Esophagus muscularis mucosa (tissue), 4 donors: ENCODE results near the gene DGKB. TPM values are rescaled to one million over a fixed set of nuclear protein-coding genes. Genes with fewer than 3 reads are reported as not detected.

Experiments
- DNase-seq: peaks from one replicate; pipeline ENCODE4 v3.0.0-alpha.2; 2017; ENCODE audit errors: extremely low spot score
- H3K27ac ChIP-seq, 4 donors: fragments of 200-600 bp; sonication (generic); replicated peaks in 1 of 4; 1 replicate in 3 of 4; 2 replicates in 1 of 4; pipeline ENCODE4 v1.5.1; 2016 to 2019; ENCODE audit warnings: mild to moderate bottlenecking in 1 of 4
- H3K27me3 ChIP-seq, 4 donors: fragments of 200-600 bp; sonication (generic); one replicate each; pipeline versions ENCODE4 v1.5.1 to v1.6.0; 2016 to 2019
- H3K36me3 ChIP-seq, 4 donors: fragments of 200-600 bp; sonication (generic); one replicate each; pipeline ENCODE4 v1.5.1; 2016 to 2019
- H3K4me1 ChIP-seq, 4 donors: fragments of 200-600 bp; sonication (generic); one replicate each; pipeline ENCODE4 v1.5.1; 2016 to 2019
- H3K4me3 ChIP-seq, 4 donors: fragments of 200-600 bp; sonication (generic); 1 replicate in 2 of 4; 2 replicates in 2 of 4; pipeline ENCODE4 v1.5.1; 2016 to 2019; ENCODE audit warnings: mild to moderate bottlenecking in 4 of 4, moderate library complexity in 1 of 4
- H3K9me3 ChIP-seq, 4 donors: fragments of 200-600 bp; sonication (generic); 1 replicate in 3 of 4; 2 replicates in 1 of 4; pipeline ENCODE4 v1.5.1; 2016 to 2019
- EP300 ChIP-seq: sonication (generic); formaldehyde crosslinking; IDR thresholded peaks from one replicate; pipeline ENCODE4 v1.6.1; 2017; ENCODE audit warnings: antibody characterized with exemption
- POLR2A ChIP-seq: fragments of 450-650 bp; IDR thresholded peaks from one replicate; pipeline ENCODE4 v1.6.1; 2017; ENCODE audit warnings: antibody characterized with exemption, moderate library complexity, mild to moderate bottlenecking, low read depth
- POLR2AphosphoS5 ChIP-seq, 2 donors: sonication (generic); formaldehyde crosslinking; IDR thresholded peaks; one replicate each; pipeline ENCODE4 v1.6.1; 2017; ENCODE audit warnings: antibody characterized with exemption in 2 of 2
- WGBS: methylation state at CpG from one replicate; pipeline ENCODE4 v1.1.5; 2018; 5-methylcytosine and 5-hydroxymethylcytosine counted together
- intact Hi-C: fragments of 100-400 bp; cut with DNase I; formaldehyde crosslinking; loops from one replicate; pipeline ENCODE4 v1.15.1; 2023
- total RNA-seq, 4 donors: library from RNA; depleted of rRNA; stranded (reverse); fragments of >200 nt; gene quantifications; one replicate each; pipeline versions ENCODE4 v1.1.0 to v1.2.1, GENCODE V29; 2016
- TF ChIP-seq, protein P1 (sequence below), 3 experiments: fragments of 200-600 bp in 2 of 3; fragments of 450-650 bp in 1 of 3; sonication (generic) in 2 of 3; IDR thresholded peaks; one replicate each; pipeline ENCODE4 v1.5.1; 2017 to 2019; ENCODE audit warnings: antibody characterized with exemption in 3 of 3, mild to moderate bottlenecking in 2 of 3, moderate library complexity in 1 of 3

DGKB gene
- total RNA-seq, 4 donors from 2014 or later, result 10.4 to 18.5 (median 16.0) TPM

DNA sequence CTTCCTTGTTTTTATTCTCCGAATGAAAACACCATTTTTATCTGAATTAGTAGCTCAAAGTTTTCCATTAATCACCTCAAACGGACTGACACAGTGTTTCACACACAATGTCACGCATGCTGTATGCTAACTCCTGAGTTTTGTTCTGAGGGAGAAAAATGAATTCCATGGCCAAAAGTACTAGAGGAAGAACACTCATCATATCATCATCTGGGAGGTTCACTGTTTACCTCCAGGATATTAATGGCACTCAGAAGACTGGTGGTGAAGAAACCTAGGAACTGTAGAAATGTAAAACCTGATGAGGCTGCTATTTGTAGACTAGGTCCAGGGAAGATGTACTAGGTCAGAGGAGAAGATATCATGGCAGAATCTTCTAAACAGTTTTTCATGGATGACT is 517.5 kb downstream of the DGKB start:
- Histone ChIP-seq H3K9me3 (no peaks in the 10 kb centered on the region), H3K27me3 (no peaks in the 10 kb centered on the region), H3K4me3 (no peak overlapping the region), H3K36me3 (no peaks in the 10 kb centered on the region), H3K27ac (no peak overlapping the region), H3K4me1 (no peaks in the 10 kb centered on the region)
- TF ChIP-seq, protein P1, sequence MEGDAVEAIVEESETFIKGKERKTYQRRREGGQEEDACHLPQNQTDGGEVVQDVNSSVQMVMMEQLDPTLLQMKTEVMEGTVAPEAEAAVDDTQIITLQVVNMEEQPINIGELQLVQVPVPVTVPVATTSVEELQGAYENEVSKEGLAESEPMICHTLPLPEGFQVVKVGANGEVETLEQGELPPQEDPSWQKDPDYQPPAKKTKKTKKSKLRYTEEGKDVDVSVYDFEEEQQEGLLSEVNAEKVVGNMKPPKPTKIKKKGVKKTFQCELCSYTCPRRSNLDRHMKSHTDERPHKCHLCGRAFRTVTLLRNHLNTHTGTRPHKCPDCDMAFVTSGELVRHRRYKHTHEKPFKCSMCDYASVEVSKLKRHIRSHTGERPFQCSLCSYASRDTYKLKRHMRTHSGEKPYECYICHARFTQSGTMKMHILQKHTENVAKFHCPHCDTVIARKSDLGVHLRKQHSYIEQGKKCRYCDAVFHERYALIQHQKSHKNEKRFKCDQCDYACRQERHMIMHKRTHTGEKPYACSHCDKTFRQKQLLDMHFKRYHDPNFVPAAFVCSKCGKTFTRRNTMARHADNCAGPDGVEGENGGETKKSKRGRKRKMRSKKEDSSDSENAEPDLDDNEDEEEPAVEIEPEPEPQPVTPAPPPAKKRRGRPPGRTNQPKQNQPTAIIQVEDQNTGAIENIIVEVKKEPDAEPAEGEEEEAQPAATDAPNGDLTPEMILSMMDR (IDR thresholded peaks at IDR 0.05), result no peak
- TF ChIP-seq POLR2A, result no peak
- no peak for DNase-seq
- 88% methylated on average over 3 of the region's 3 CpGs for WGBS
- intact Hi-C loops, result no loop called here

DNA sequence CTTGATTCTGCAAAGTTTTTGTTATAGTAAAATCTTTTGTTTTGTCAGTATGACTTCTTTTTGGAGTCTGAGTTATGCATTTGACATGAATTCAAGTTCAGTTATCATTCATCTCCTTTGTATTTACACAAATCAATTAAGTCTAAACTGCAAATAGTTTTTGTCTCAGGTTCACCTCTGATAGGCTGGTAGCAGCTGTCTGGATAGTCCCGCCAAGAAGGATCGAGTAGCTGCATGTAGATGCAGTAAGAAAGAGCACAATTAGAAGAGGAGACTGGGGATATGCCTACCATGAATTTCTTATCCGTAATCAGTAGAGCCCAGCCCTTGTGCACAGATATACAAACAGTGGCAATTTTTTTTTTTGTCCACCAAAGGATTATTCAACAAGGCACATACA is 520.6 kb downstream of the DGKB start:
- 87% methylated on average over 3 of the region's 3 CpGs for WGBS
- H3K4me3 ChIP-seq, result no peak overlapping the region
- no peaks in the 10 kb centered on the region for H3K27me3 ChIP-seq
- H3K9me3 ChIP-seq, result no peaks in the 10 kb centered on the region
- intact Hi-C loops, result no loop called here
- H3K4me1 ChIP-seq, result peaks cover 0 to 9% (median 2%) of the 10 kb centered on the region in 4 donors
- no peak for DNase-seq
- TF ChIP-seq EP300 (no peak), POLR2A (no peak), POLR2AphosphoS5 (IDR thresholded peaks at IDR 0.05) (no peak)
- TF ChIP-seq, protein P1 (IDR thresholded peaks at IDR 0.05), result no peak
- no peak overlapping the region for H3K27ac ChIP-seq
- H3K36me3 ChIP-seq, result no peaks in the 10 kb centered on the region

DNA sequence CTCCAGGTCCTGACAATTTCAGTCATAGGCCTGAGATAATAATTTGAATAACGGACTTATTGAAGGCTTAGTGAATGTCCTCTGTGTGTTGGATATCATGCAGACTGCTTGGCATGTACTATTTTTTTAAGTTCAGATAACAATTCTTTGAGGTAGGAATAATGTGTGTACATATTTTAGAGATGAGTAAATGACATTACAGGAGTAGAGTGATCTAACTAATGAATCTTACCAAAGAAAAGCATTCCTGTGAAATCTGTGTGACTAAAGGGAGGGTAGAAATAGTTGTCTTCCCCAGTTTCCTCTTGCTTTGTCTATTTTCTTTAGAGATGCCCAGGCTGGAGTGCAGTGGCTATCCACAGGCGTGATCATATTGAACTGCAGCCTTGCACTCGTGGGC is 521.2 kb downstream of the DGKB start:
- intact Hi-C loops, result no loop called here
- TF ChIP-seq POLR2A (no peak), EP300 (no peak), POLR2AphosphoS5 (IDR thresholded peaks at IDR 0.05) (no peak)
- peaks cover 0 to 9% (median 2%) of the 10 kb centered on the region in 4 donors for H3K4me1 ChIP-seq

DNA sequence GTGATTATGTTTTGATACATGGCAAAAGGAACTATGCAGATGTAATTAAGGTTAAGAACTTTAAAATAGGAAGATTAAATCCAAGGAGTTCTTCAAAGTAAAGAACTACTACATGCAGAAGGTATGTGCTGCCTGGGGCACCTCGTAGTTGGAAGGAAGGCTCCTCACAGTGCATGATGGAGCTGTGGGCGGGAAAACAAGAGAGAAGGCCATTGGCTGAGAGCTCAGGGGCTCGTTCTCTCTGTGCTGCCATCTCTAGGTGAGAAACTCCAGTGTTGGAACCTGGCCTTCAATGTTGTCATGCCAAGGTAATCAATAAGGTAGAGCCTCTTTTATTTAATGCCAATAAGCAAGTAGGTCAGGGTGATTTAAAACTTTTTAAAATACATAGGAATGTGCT is 521.7 kb downstream of the DGKB start:
- no peaks in the 10 kb centered on the region for H3K9me3 ChIP-seq
- no peak overlapping the region for H3K4me3 ChIP-seq
- intact Hi-C loops, result no loop called here
- H3K27me3 ChIP-seq, result no peaks in the 10 kb centered on the region
- DNase-seq, result no peak
- H3K4me1 ChIP-seq, result peaks cover 0 to 9% (median 2%) of the 10 kb centered on the region in 4 donors
- no peak overlapping the region for H3K27ac ChIP-seq
- TF ChIP-seq POLR2A, result no peak
- TF ChIP-seq POLR2AphosphoS5 (IDR thresholded peaks at IDR 0.05), result no peak
- TF ChIP-seq, protein P1 (IDR thresholded peaks at IDR 0.05), result no peak
- TF ChIP-seq EP300, result no peak
- WGBS, result 98% methylated on average over 3 of the region's 3 CpGs
- H3K36me3 ChIP-seq, result no peaks in the 10 kb centered on the region

More for the DNA sequence above, 521.2 kb downstream of the DGKB start:
- H3K36me3 ChIP-seq, result no peaks in the 10 kb centered on the region
- WGBS, result 87% methylated on average over 3 of the region's 3 CpGs
- no peaks in the 10 kb centered on the region for H3K27me3 ChIP-seq
- no peak overlapping the region for H3K27ac ChIP-seq
- H3K4me3 ChIP-seq, result no peak overlapping the region
- H3K9me3 ChIP-seq, result no peaks in the 10 kb centered on the region
- DNase-seq, result no peak

DNA sequence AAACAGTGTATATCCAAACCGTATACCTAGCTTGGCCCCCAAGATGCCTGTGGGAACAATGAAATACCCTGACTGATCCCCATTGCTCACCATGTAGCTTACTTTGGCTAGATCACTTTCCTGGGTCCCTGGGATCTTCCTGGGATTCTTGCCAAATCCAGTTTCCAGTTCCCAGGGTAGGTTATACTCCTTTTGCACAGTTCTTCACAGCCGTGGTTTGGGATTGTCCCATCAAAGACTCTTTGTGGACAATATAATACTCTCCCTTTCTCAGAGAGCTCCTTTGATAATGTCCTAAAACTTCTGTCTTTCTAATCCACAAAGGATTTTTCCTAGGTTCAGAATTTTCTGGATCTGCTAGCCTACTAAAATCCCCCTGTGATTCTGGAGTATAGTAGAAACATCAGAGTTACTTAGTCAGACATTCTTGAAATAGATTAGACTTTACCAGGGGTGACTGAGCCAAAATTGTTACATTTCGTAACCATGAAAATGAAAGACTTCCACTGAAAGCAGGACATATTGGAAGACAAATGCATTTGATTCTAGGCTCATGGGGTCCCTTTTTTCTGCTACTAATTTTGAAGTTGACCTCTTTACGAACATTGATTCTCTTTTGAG is 524.8 kb downstream of the DGKB start:
- 80% methylated on average over 4 of the region's 4 CpGs for WGBS
- intact Hi-C loops, result no loop called here

More for the DNA sequence above, 524.8 kb downstream of the DGKB start:
- H3K27me3 ChIP-seq, result no peaks in the 10 kb centered on the region
- H3K27ac ChIP-seq, result no peak overlapping the region
- no peak overlapping the region for H3K4me3 ChIP-seq
- no peaks in the 10 kb centered on the region for H3K9me3 ChIP-seq
- TF ChIP-seq POLR2A (no peak), POLR2AphosphoS5 (IDR thresholded peaks at IDR 0.05) (no peak), EP300 (no peak)
- TF ChIP-seq, protein P1 (IDR thresholded peaks at IDR 0.05), result no peak
- no peaks in the 10 kb centered on the region for H3K36me3 ChIP-seq
- DNase-seq, result no peak
- peaks cover 0 to 9% (median 2%) of the 10 kb centered on the region in 4 donors for H3K4me1 ChIP-seq
